OCI-LY7 (cell line): ENCODE results near the gene ZDHHC3. TPM values are rescaled to one million over a fixed set of nuclear protein-coding genes. Genes with fewer than 3 reads are reported as not detected.

Experiments used
- BruUV-seq: library from RNA; stranded (reverse); fragments of 400-500 nt; replicated peaks from 2 replicates; lab custom pipeline; 2021; lab: Mats Ljungman, UMichigan
- CTCF ChIA-PET: fragments of 300-600 bp; sonication (Branson Sonifier 250); formaldehyde crosslinking; loops from one replicate; lab custom pipeline; 2022; ENCODE audit warnings: antibody characterized with exemption; ENCODE audit not compliant: unreplicated experiment; lab: Charles Lee
- POLR2A ChIA-PET: fragments of 300-600 bp; sonication (Branson Sonifier 250); formaldehyde crosslinking; loops from one replicate; lab custom pipeline; 2022; ENCODE audit warnings: antibody characterized with exemption; lab: Charles Lee
- DNase-seq: peaks from one replicate; pipeline ENCODE4 v3.0.0-alpha.2; 2015; ENCODE audit warnings: low spot score
- H2AFZ ChIP-seq: fragments of 200-600 bp; sonication (generic), shearing (Covaris generic); 2 replicates; pipeline ENCODE4 v1.6.1; 2014; ENCODE audit warnings: mild to moderate bottlenecking, antibody characterized with exemption, low read length, moderate library complexity
- H3K27ac ChIP-seq: fragments of 200-600 bp; sonication (generic); 2 replicates; pipeline ENCODE4 v1.5.1; 2014; ENCODE audit warnings: mixed run types, low read depth, mild to moderate bottlenecking, moderate library complexity, low read length, inconsistent platforms; ENCODE audit not compliant: poor library complexity, severe bottlenecking
- H3K36me3 ChIP-seq: fragments of 200-600 bp; sonication (generic); 2 replicates; pipeline ENCODE4 v1.6.1; 2014; ENCODE audit warnings: mild to moderate bottlenecking, antibody characterized with exemption, low read length, moderate library complexity, mixed read lengths; ENCODE audit not compliant: insufficient read depth
- H3K4me1 ChIP-seq: fragments of 200-600 bp; sonication (generic); 2 replicates; pipeline ENCODE4 v1.5.1; 2014; ENCODE audit warnings: mild to moderate bottlenecking, low read length; ENCODE audit not compliant: insufficient read depth, poor library complexity, severe bottlenecking
- H3K4me2 ChIP-seq: fragments of 200-600 bp; sonication (generic); 2 replicates; pipeline ENCODE4 v1.6.1; 2014; ENCODE audit warnings: mild to moderate bottlenecking, low read length
- H3K4me3 ChIP-seq: fragments of 200-600 bp; sonication (generic); 2 replicates; pipeline ENCODE4 v1.5.1; 2014; ENCODE audit warnings: mild to moderate bottlenecking, low read depth, low read length; ENCODE audit not compliant: poor library complexity, severe bottlenecking
- H3K79me2 ChIP-seq: fragments of 200-600 bp; sonication (generic); 2 replicates; pipeline ENCODE4 v1.6.1; 2016; ENCODE audit warnings: low read depth, mild to moderate bottlenecking, low read length, moderate library complexity, mixed read lengths; ENCODE audit not compliant: insufficient read depth
- H3K9me2 ChIP-seq: fragments of 200-600 bp; sonication (generic); 2 replicates; pipeline ENCODE4 v1.6.1; 2016; ENCODE audit warnings: mild to moderate bottlenecking, low read length, mixed read lengths; ENCODE audit not compliant: insufficient read depth
- H3K9me3 ChIP-seq: fragments of 200-600 bp; sonication (generic); 2 replicates; pipeline ENCODE4 v1.6.1; 2014; ENCODE audit warnings: mild to moderate bottlenecking, mixed run types, low read length, mixed read lengths
- H4K20me1 ChIP-seq: fragments of 200-600 bp; sonication (generic); 2 replicates; pipeline ENCODE4 v1.6.1; 2014; ENCODE audit warnings: mild to moderate bottlenecking, antibody characterized with exemption, low read length, moderate library complexity, mixed read lengths; ENCODE audit not compliant: insufficient read depth
- CTCF ChIP-seq: fragments of 200-600 bp; sonication (generic); conservative IDR thresholded peaks from 2 replicates; pipeline ENCODE4 v1.5.1; 2014; ENCODE audit warnings: mild to moderate bottlenecking, antibody characterized with exemption, low read length, moderate library complexity, mixed read lengths
- EZH2phosphoT487 ChIP-seq: fragments of 200-600 bp; sonication (generic); IDR thresholded peaks from 2 replicates; pipeline ENCODE4 v1.6.1; 2018; ENCODE audit warnings: low read depth, borderline replicate concordance, mild to moderate bottlenecking, mixed run types, antibody characterized with exemption, low read length, moderate library complexity, mixed read lengths
- intact Hi-C: fragments of 100-400 bp; cut with micrococcal nuclease; formaldehyde crosslinking; loops from one replicate; pipeline ENCODE4 v1.10.0; 2022; ENCODE audit not compliant: unreplicated experiment
- total RNA-seq, 2 experiments: library from RNA; depleted of rRNA in 1 of 2; stranded (reverse); fragments of >200 nt in 1 of 2; shearing (Covaris generic) in 1 of 2; gene quantifications; 2 replicates each; pipeline ENCODE4 v1.2.3, GENCODE V29; 2014 to 2022

ZDHHC3 gene
- total RNA-seq, 2 experiments from 2014 or later = 53.1 to 53.6 TPM

- Histone ChIP-seq H4K20me1 (peaks cover 38% of the 10 kb centered on the region; the same call in 1 of the 2 replicates), H3K79me2 (peaks cover 89% of the 10 kb centered on the region), H3K4me2 (peak overlapping the region; percentile 84), H3K27ac (peak overlapping the region; percentile 75), H3K4me1 (peaks cover 65% of the 10 kb centered on the region), H2AFZ (no peak overlapping the region), H3K9me3 (no peaks in the 10 kb centered on the region), H3K9me2 (no peaks in the 10 kb centered on the region), H3K4me3 (peak overlapping the region; percentile 26), H3K36me3 (peaks cover 32% of the 10 kb centered on the region)
- ChIA-PET CTCF (interaction anchor here (0.6 kb wide), 1 partner anchor 196 kb away, joined by 3 read pairs; no protein-coding TSS in a partner anchor), POLR2A (no interaction called here)
- peak; percentile 46 for DNase-seq
- intact Hi-C loops = loop anchor here (2.0 to 10.0 kb wide), 2 partner anchors 207 to 635 kb away; partner anchors contain the start of gene TCAIM
- TF ChIP-seq CTCF = no peak
- BruUV-seq = no TSS peak
These were observed 6.2 kb downstream of the ZDHHC3 start for GRCh38 chr3:44969828-44970179.

GRCh38 chr3:44969154-44969827, 6.7 kb downstream of the ZDHHC3 start:
- peaks cover 32% of the 10 kb centered on the region for H3K36me3 ChIP-seq
- no peaks in the 10 kb centered on the region for H3K9me3 ChIP-seq
- H3K79me2 ChIP-seq = peaks cover 89% of the 10 kb centered on the region
- peak overlapping the region; percentile 75 for H3K27ac ChIP-seq
- H2AFZ ChIP-seq = no peak overlapping the region
- CTCF ChIA-PET = interaction anchor here (0.6 kb wide), 1 partner anchor 195 kb away, joined by 3 read pairs; no protein-coding TSS in a partner anchor
- TF ChIP-seq EZH2phosphoT487 = no peak
- TF ChIP-seq CTCF = peak; percentile 63
- H3K9me2 ChIP-seq = no peaks in the 10 kb centered on the region
- DNase-seq = peak; percentile 69
- H4K20me1 ChIP-seq = peaks cover 33% of the 10 kb centered on the region; the same call in 1 of the 2 replicates
- peak overlapping the region; percentile 26 for H3K4me3 ChIP-seq
- peaks cover 60% of the 10 kb centered on the region for H3K4me1 ChIP-seq
- POLR2A ChIA-PET = no interaction called here
- peak overlapping the region; percentile 84 for H3K4me2 ChIP-seq
- intact Hi-C loops = loop anchor here (2.0 kb wide), 1 partner anchor 206 kb away; no protein-coding TSS in a partner anchor
- no TSS peak for BruUV-seq

- H3K9me3 ChIP-seq = no peaks in the 10 kb centered on the region
- H3K79me2 ChIP-seq = peaks cover 89% of the 10 kb centered on the region
- CTCF ChIA-PET = interaction anchor here (0.7 to 0.8 kb wide), 2 partner anchors 16 to 18 kb away, joined by 3 read pairs; no protein-coding TSS in a partner anchor
- intact Hi-C loops = loop anchor here (2.0 kb wide), 1 partner anchor 206 kb away; no protein-coding TSS in a partner anchor
- H3K9me2 ChIP-seq = no peaks in the 10 kb centered on the region
- DNase-seq = no peak
- no peak for TF ChIP-seq EZH2phosphoT487
- no peak for TF ChIP-seq CTCF
- H3K27ac ChIP-seq = peak overlapping the region; percentile 75
- BruUV-seq = no TSS peak
- H3K4me3 ChIP-seq = peak overlapping the region; percentile 26
- H2AFZ ChIP-seq = no peak overlapping the region
- peak overlapping the region; percentile 84 for H3K4me2 ChIP-seq
- H3K4me1 ChIP-seq = peaks cover 54% of the 10 kb centered on the region
- POLR2A ChIA-PET = interaction anchor here (1.5 kb wide), 1 partner anchor 8 kb away, joined by 5 read pairs; the partner anchor contains the start of genes EXOSC7 and ZDHHC3
- H4K20me1 ChIP-seq = peaks cover 26% of the 10 kb centered on the region; the same call in 1 of the 2 replicates
- H3K36me3 ChIP-seq = peaks cover 32% of the 10 kb centered on the region
These were observed 7.5 kb downstream of the ZDHHC3 start for GRCh38 chr3:44968447-44968858.
